ENCODE measurements around the gene MAPK4.
"Not testable (repeated sequence)": the region's sequence is repeated elsewhere in the genome, so short reads cannot be mapped to it uniquely, and the experiment has no call there.

MAPK4 gene

GRCh38 chr18:50578030-50578429, 18.1 kb downstream of the MAPK4 start:
- no peak for DNase-seq

GRCh38 chr18:50578651-50579050, 18.8 kb downstream of the MAPK4 start:
- DNase-seq: no peak

GRCh38 chr18:50579061-50579774, 19.3 kb downstream of the MAPK4 start:
- no peak for DNase-seq

- DNase-seq: no peak
Observed at GRCh38 chr18:50581517-50581916, 21.6 kb downstream of the MAPK4 start.

GRCh38 chr18:50582500-50582899, 22.6 kb downstream of the MAPK4 start:
- DNase-seq: no peak

GRCh38 chr18:50586710-50587109, 26.8 kb downstream of the MAPK4 start:
- DNase-seq: no peak

GRCh38 chr18:50590593-50590992, 30.7 kb downstream of the MAPK4 start:
- DNase-seq: no peak

GRCh38 chr18:50594012-50594411, 34.1 kb downstream of the MAPK4 start:
- DNase-seq: no peak

GRCh38 chr18:50594942-50595341, 35.1 kb downstream of the MAPK4 start:
- DNase-seq: no peak

- no peak for DNase-seq
Observed at GRCh38 chr18:50602466-50602865, 42.6 kb downstream of the MAPK4 start.

- no peak for DNase-seq
Observed at GRCh38 chr18:50606609-50607008, 46.7 kb downstream of the MAPK4 start.

- DNase-seq: no peak
Observed at GRCh38 chr18:50607378-50607926, 47.6 kb downstream of the MAPK4 start.

- not testable (repeated sequence) for DNase-seq
Observed at GRCh38 chr18:50609171-50609570, 49.3 kb downstream of the MAPK4 start.

GRCh38 chr18:50610349-50610748, 50.5 kb downstream of the MAPK4 start:
- no peak for DNase-seq

GRCh38 chr18:50611529-50611941, 51.6 kb downstream of the MAPK4 start:
- no peak for DNase-seq

- no peak for DNase-seq
Observed at GRCh38 chr18:50614838-50615237, 55.0 kb downstream of the MAPK4 start.

GRCh38 chr18:50616484-50617048, 56.7 kb downstream of the MAPK4 start:
- no peak for DNase-seq

GRCh38 chr18:50619861-50620275, 60.0 kb downstream of the MAPK4 start:
- DNase-seq: no peak

GRCh38 chr18:50620319-50620718, 60.4 kb downstream of the MAPK4 start:
- DNase-seq: no peak

GRCh38 chr18:50621366-50621765, 61.5 kb downstream of the MAPK4 start:
- no peak for DNase-seq

- no peak for DNase-seq
Observed at GRCh38 chr18:50622320-50622719, 62.4 kb downstream of the MAPK4 start.

- DNase-seq: no peak
Observed at GRCh38 chr18:50622865-50623393, 63.0 kb downstream of the MAPK4 start.

- no peak for DNase-seq
Observed at GRCh38 chr18:50623694-50624352, 63.9 kb downstream of the MAPK4 start.

GRCh38 chr18:50624981-50625380, 65.1 kb downstream of the MAPK4 start:
- no peak for DNase-seq

Data from stimulated activated CD4-positive, alpha-beta T cell treated with anti-CD3 and anti-CD28 coated beads, Interleukin-1b, Interleukin-23, amount 100 ng/mL, for 48 hours (primary cell).